Measurements from ENCODE around the gene PRKAG2.

GRCh38 chr7:151873402-151873965 lies 3.4 kb downstream of the PRKAG2 start:
- TF ChIP-seq, protein P1, sequence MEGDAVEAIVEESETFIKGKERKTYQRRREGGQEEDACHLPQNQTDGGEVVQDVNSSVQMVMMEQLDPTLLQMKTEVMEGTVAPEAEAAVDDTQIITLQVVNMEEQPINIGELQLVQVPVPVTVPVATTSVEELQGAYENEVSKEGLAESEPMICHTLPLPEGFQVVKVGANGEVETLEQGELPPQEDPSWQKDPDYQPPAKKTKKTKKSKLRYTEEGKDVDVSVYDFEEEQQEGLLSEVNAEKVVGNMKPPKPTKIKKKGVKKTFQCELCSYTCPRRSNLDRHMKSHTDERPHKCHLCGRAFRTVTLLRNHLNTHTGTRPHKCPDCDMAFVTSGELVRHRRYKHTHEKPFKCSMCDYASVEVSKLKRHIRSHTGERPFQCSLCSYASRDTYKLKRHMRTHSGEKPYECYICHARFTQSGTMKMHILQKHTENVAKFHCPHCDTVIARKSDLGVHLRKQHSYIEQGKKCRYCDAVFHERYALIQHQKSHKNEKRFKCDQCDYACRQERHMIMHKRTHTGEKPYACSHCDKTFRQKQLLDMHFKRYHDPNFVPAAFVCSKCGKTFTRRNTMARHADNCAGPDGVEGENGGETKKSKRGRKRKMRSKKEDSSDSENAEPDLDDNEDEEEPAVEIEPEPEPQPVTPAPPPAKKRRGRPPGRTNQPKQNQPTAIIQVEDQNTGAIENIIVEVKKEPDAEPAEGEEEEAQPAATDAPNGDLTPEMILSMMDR (IDR thresholded peaks at IDR 0.05) = no peak
- no peak for TF ChIP-seq POLR2A (IDR thresholded peaks at IDR 0.05)
